ENCODE data around the gene ARL1. TPM values are rescaled to one million over a fixed set of nuclear protein-coding genes. Genes with fewer than 3 reads are reported as not detected.

ARL1 gene
- total RNA-seq, 1 donor from 2014 or later = 37.3 TPM

Other genes starting within 250 kb of the ARL1 start
- gene SLC5A8, start 197.5 kb downstream of the ARL1 start, total RNA-seq = under 0.01 TPM in 1 of 2 replicates, not detected in the other
- gene UTP20, start 127.7 kb downstream of the ARL1 start, total RNA-seq = 10.2 and 12.3 TPM in 2 replicates
- gene SPIC, start 67.6 kb upstream of the ARL1 start, total RNA-seq = not detected in 2 replicates
- gene MYBPC1, start 187.2 kb upstream of the ARL1 start, total RNA-seq = not detected in 2 replicates